ENCODE measurements around the gene NES.
A peak's percentile ranks its signal among the peaks of the same experiment; 100 is the strongest.

The NES gene

DNA sequence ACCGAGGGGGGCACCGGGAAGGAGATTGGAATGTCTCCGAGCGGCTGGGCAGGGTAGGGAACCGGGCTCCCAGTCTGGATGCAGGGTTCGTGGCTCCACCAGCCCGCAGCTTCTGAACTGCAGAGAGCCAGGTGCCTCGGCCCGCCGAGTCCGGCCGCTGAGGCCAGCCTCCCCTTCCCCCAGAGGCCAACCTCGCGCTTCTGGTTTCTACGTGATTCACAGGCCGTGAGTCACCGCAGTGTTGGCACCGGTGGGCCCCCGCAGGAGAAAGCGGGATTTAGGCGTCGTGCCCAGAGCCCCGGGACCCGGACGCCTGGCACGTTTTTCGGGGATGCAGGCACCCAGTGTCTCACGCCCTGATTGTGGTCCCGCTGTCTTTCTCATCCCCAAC, 27.7 kb upstream of the NES start:
- DNase-seq (ENCODE audit: low read depth) = no peak

DNA sequence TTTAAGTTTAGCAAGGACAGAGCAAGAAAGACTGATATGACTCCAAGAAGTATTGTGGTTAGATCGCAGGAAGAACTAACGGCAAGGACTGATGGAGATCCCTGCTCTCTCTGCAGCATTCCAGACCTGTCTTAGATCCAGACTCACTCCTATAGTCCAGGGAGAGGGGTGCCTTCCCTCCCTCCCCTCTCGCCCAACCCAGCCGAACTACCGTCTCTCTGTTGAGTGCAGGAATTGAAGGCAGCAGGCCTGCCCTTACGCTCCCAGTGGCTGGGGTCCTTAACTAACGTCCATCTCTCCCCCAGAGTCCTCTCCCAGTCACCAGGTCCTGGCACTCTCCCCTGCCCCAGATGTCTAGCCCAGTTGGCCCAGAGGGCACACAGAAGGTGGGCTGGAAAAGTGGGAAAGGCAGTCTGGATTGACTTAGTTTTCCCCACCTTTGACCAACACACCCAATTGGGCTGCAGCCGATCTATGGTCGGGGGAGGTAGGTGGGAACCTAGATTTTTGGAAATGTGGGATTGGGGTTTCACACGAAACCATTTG, 27.0 kb upstream of the NES start:
- no peak for DNase-seq (ENCODE audit: low read depth)

DNA sequence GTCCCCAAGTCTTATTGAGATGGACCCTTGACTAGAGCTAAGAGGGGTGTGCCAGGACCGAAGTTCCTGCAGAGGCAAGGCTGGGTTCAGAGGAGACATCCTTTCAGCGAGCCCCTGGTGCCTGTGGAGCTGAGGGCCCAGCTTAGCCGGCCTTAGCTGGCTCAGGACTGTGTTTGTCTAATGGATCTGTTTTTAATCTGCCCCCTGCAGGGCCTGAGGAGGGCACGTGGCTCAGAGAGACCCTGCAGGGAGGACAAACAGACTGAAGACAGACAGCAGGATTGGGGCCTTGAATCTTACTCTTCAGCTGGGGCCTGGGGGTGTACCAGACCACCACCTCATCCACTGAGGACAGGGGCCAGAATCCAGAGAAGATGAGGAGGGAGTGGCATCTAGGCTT, 26.5 kb upstream of the NES start:
- no peak for DNase-seq (ENCODE audit: low read depth)

DNA sequence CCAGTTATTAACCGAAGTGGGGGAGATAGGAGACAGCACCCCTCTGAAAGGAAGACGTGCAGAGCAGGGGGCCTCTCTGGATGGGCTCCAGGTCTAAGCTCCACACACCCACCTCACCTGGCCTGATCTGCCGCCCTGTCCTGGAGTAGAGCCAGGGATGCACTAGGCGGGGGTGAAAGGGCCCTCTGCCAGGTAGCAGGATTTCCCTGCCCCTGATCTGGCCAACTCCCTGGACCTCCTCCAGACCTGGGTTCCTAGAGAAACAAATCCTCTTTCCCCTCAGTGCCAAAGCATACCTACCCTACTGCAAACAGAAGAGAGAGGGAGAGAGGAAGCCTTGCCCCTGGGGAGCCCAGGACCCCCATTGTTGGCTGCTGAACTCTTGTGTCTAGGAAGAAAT, 26.1 kb upstream of the NES start:
- no peak for DNase-seq (ENCODE audit: low read depth)

DNA sequence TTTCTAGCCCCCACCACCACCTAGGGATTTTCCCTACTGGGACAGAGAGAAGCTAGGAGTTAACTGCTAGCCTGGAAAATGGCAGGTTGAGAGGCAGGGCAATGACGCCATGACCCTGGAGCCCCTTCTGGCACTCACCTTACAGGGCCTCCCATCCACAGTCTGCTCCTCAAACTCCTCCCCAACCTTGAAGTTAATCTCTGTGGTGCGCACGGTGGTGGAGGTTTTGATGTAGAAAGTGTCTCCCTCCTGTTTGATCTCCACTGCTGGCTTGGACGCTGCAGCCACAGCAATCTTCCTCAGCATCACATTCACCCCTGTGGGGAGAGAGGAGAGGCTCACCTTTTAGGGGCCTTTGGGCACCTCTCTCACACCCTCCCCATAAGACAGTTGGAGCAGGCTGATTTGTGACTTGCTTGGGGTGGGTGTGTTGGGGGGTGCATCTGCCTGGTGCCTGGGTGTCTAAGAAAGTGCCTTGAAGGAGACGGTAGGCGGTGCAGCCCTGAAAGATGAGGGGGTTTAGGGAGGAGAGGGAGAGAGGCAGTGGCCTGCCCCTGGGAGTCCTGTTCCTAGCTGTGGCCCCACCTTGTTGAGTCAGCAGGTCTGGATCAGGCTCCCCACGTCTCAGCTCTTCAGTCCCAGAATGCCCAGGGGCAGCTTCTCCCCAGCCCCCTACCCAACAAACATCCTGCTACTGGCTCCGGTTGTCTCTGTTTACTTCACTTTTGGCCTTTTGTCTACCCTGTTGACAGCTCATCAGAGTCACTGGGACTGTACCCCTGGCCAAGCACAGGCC, 23.7 kb upstream of the NES start:
- DNase-seq (ENCODE audit: low read depth) = no peak

DNA sequence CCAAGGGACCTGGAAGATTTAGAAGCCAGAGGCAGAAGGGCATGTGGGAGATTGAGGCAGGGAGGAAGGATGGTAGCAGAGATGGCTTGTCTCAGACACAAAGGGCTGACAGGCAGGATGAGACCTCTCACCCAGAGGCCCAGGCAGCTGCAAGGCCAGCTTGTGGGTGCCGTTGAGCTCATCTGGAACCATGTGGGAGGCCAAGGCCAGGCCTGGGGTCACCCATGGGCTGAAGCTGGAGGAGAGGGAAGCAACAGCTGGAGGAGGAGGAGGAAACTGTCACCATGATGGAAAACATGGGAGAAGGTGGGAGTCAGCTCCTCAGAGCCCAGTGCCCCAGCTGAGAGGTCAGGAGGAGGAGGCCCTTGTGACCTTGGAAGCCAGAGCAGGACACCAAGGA, 21.8 kb upstream of the NES start:
- DNase-seq (ENCODE audit: low read depth) = no peak

DNA sequence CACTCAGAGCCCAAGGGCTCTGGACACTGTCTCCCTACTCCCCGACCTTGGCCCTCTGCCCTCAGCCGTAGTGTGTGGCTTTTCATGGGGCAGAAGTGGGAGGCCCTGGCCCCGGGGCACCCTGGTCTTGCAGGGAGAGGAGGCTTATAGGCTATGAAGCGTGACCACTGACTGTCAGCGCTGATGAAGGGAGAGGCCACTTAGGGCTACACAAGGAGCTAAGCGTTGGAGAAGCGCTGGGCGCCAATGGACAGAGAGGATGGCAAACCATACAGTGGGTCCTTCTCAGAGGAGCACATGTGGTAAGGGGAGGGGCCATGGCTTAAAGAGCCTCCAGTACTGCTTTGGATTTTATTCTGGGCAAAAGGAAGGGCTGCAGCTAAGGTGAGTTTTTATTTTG, 20.3 kb upstream of the NES start:
- DNase-seq (ENCODE audit: low read depth) = no peak

DNA sequence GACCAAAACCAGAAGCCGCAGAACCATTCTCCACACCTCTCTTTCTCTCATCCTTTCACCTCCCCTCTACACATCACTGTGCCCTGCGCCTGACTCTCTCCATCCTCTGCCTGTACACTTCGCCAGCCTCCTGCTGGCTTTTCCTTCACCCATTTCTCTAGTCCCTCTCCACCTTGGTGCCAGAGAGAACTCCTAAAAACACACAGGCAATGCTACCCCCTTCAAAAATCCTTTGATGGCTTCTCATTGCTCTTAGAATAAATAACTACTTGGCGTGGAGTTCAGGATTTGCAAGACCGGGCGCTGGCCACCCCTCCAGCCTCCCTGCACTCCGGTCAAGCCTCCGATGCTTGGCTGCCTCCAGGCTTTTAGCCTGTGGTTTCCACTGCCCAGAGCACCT, 19.5 kb upstream of the NES start:
- DNase-seq (ENCODE audit: low read depth) = no peak

DNA sequence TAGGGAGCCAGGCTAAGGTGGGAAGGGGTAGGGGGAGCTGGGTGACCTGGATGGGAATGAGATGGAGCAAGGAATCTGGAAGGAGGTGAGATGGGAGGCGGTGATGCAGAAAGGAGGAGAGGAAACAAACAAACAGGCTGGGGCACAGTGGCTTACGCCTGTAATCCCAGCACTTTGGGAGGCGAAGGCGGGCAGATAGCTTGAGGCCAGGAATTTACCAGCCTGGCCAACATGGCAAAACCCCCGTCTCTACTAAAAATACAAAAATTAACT, 17.4 kb upstream of the NES start:
- DNase-seq (ENCODE audit: low read depth) = no peak

DNA sequence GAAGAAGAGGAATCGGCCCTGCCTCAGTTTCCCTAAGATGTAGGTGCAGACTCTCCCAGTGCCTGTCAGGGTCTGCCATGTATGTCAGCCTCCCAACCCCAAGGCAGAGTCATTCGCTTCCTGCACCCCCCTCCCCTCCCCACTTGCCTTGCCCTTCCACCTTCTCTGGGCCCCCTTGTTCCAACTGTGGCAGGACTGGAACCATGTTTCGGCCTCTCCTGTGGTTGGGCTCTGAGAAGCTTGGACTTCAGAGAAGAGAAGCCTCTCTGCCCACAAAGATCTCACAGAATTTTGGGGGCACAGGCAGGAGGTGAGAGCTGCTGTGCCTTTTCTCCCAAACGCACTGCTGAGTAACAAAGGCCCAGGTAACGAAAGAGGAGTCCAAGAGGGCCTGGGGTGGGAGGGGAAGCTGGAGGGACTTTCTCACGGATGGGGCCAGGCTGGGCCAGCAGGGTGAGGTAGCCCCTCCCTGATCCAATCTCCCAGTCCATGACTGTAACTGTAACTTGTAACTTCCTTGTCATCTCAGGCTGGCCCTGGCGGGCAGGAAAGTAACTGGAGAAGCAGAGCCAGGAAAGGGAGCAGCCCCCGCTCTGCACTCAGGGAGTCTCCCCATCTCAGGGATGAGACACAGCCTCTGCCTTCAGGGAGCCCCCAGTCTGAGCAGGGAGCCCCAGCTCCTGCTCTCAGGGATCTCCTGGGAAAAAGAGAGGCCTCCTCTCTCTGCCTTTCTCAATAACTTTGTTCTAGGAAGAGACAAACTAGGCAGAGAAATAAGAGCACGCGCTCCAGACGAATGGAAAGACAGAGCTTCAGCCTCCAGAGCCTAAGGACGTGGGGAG, 16.9 kb upstream of the NES start:
- DNase-seq (ENCODE audit: low read depth) = no peak

DNA sequence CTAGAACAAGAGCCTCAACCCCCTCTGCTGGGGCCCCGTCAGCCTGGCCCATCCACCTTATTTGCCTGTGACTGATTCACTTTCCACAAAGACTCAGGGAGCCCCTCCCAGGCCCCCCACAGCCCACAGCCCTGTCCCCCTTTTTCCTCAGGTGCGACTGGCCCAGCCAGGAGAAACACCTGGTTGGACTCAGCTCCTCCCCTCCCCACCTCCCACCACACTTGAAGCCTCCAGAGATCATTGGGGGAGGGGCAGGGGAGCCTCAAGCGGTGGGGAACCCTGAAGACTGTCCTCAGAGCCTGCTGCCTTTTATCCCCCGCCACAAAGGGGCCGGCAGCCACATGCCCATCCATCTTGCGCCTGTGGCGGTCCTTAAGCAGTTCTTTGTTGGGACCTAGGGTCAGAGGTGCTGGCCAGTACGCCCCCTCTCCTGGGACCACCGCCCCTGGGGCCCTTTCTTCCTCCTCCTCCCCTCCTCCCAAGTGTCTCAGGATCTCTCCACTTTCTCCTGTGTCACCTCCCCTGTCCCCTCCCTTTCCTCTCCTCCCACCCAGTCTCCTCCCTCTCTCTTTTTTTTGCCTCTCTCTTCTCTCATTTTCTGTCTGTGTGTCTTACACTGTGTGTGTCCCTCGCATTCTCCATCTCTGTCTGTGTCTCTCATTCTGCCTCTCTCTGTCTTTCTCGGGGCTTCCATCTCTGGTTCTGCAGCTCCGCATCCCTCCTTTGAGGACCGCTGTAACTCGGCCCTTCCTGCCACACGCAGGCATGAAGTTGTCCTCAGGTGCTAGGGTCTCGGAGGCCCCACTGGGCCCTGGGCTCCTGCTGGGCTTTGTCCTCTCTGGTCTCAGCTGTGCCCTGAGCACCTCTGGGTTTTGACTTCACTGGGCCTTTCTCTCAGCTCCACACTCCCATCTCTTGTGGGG, 16.0 kb upstream of the NES start:
- no peak for DNase-seq (ENCODE audit: low read depth)

DNA sequence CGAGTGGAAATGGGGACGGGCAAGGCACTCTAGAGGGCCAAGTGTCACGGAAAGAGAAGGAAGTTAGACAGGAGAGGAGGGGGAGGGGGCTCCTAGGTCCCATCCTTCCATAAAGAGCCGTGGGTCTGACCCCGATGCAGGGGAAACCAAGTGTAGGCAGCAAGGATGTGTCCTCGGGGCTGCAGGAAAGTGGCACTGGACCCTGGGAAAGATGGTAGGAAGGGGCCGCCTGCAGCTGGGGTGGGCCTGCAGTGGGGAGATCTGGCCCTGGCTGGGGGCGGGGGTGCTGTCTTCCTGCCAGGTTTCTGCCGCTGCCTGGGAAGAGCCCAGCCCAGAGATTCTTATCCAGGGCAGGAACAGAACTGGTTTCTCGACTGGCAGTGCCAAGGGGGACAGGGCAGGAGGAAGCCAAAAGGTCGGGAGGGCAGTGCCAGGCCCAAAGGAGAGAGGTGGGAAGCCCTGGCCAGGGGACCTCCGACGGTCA, 15.3 kb upstream of the NES start:
- no peak for DNase-seq (ENCODE audit: low read depth)

DNA sequence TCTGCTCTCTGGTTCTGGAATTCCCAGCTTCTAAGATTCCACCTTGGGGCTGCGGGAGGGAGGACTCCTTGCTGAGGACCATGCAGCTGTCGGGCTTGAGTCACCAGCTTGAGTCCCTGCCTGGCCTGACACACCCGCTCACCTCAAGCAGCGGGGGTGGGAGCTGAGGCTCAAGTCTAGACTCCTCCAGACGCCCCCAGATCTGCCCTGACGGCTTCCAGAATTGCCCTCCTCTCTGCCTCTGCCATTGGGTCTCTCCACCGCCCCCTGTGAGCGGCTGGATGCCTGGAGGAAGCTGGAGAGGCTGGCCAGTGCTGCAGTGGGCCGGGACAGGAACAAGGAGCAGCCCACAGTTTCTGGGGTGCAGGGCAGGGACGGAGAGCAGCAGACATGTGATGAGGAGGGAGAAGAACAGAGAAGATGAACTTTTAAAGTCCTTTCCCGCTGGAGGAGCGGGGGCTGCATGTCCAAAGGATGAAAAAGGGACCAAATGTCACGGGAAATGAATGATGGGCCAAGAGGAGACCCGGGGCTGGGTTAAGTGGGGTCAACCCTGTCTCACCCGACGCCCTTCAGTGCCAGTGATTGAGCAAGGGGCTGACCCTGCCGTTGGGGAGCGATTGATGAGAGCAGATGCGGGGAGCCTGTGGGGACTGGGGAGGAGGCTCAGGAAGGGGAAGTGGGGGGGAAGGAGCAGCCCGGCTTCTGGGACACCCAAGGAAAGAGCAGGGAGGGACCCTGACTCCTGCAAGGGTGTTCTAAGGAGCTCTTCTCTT, 14.6 kb upstream of the NES start:
- DNase-seq (ENCODE audit: low read depth) = no peak

DNA sequence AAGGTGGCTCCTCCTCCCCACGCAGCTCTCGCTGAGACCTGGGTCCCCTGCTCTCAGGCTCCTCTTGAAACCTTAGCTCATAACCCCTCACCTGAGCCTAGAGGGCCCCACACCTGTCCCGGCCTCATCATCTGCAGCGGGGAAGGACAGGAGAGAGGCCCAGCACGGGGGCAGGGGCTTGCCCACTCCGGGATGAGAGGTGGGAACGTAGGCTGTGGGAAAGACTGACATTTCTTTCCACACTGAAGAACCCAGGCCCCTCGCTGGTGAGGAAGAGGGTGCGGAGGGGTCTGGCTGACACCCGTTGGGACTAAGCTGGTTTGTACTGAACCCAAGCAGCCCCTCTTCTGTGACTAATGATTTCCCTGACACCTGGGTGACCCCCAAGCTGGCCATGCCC, 14.0 kb upstream of the NES start:
- no peak for DNase-seq (ENCODE audit: low read depth)

DNA sequence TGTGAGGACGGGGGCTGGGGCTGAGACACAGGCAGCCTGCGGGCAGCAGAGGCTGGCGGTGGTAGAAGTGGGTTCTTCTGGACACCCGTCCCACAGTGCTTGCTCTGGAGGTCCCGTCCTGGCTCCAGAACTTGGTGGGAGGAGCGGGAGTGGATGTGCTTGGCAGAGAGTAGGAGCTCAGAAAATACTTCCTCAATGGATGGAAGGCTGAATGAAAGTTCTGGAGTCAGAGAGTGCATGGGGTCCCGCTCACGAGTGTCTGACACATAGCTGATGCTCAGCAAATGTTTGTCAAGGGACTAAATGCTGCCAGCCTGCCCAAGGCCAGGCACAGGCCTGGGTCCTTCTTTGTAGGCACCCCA, 13.4 kb upstream of the NES start:
- no peak for DNase-seq (ENCODE audit: low read depth)

DNA sequence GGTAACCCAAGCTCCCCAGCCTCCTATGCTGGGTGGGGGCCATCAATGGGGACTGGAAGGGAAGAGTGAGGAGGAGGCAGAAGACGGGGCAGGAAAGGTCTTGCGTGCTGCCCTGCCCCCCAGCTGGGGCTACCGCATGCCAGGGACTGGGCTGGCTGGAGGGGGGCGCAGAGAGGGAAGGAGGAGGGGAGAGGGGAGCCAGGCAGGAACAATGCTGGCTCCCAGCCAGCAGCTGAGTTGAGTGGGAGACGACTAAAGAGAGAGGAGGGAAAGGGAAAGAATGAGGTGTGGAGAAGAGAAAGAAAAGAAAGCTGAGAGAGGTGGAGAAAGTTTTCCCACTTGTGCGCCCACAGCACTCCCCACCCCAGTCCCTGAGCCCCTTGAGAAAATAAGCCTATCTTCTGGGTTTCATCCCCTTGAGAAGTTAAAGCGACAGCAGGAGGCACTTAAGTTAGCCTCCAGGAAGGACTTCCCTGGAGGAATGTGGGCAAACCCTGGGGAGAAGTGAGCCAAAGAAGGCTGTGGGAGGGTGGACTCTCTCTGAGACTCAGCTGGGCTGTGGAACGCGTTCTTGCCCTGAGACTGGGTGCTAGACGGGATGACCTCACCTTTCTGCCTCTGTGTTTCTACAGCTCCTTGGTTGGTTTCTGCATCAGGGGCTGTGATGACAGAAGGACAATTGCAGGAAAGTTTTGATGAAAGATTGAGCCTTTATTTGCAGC, 12.9 kb upstream of the NES start:
- no peak for DNase-seq (ENCODE audit: low read depth)

DNA sequence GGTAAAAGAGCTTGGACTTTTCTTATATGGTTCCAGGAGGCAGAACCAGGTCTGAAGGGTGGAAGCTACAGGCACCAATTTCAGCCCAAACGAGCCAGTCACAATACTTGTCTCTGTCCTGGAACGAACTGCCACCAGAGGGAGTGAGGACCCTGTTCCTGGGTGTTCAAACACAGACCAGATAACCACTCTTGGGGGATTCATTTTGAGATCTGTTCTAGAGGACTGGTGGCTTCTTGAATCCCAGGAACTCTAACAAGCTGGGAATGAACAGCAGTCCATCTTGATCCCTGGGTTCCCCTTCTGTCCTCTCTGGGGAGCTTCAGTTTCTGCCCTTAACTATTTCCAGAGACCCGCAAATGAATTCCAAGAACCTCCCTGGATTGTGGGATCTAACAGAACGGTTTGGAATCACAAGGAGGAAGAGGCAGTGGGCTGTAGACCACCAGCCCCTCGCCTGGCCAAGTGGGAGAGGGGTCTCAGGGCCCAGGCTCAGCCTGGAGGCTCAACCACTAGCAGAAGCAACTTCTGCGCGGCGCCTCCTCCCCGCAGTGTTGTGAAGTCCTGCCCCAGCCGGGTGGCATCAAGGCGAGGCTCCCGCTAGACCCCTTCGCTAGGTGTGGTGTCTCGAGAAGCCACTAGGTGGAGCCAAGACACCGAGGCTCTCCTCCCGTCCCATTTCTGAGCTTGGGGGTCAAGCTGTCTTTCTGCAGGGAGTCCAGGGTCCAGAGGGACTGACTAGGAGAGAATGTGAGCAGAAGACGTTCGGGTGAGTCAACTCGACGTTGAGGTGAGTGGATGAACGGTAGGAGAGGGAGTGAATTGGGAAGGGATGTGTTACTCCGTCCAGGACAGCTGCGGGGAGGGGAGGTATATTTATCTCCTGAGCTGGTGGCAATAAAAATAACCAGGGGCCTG, 12.1 kb upstream of the NES start:
- DNase-seq (ENCODE audit: low read depth) = peak; percentile 49

DNA sequence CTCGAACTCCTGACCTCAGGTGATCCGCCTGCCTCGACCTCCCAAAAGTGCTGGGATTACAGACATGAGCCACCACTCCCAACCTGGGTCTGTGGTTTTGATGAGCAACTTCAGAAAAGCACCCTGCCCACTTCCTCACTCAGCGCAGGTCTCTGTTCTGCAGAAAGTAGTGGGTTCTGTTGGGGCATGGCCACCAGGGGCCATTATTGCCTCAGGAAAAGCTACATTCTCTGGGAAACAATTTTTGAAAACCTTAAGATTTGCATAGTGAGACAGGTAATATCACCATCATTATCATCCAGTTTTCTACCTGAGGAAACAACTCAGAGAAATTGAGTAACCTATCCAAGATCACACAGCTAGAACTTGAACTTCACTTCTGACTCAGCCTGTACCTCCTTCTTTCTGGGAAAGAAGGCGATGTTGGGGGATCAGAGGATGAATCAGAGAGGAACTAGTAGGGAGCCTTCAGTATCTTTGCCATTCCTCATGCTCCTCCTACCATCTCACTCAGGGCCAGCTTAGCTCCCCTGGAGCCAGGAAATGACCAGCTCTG, 7.1 kb upstream of the NES start:
- no peak for DNase-seq (ENCODE audit: low read depth)

DNA sequence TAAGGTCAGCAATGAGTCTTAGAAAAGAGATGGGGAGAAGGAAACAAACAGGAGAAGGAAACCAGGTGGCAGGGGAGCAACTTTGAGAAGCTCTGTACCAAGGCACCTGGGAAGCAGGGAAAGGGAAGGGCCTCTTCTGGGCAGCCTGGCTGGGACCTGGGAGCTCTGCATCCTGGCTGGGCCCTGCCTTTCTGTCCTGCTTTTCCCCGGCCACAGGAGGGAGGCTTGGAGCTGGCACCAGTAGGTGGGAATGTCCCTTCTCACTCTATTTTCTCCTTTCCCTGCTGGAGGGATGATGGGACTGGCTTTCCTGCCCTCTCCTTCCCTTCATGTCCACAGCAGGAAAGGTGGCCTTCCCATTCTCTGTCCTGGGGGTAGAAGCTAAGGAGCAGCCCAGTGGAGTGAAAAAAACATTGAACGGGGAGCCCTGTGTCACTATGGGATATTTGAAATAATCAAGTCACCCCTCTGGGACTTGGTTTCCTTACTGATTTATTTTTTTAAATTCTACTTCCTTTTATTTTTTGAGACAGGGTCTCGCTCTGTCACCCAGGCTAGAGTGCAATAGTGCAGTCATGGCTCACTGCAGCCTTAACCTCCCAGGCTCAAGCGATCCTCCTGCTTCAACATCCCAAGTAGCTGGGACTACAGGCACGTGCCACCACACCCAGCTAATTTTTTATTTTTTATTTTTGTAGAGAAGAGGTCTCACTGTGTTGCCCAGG, 5.1 kb upstream of the NES start:
- no peak for DNase-seq (ENCODE audit: low read depth)
